Activated CD8-positive, alpha-beta memory T cell treated with anti-CD3 and anti-CD28 coated beads, Interleukin-2, amount 10 ng/mL, durations not matched to agents 7 days and 5 days (primary cell): ENCODE data around the gene FGFBP1. TPM values are rescaled to one million over a fixed set of nuclear protein-coding genes. Genes with fewer than 3 reads are reported as not detected.

ENCODE experiments used
- ATAC-seq: fragments of 150-1000 bp; cut with Tn5 transposase; one replicate; pipeline ENCODE4 v1.10.0; 2021; ENCODE audit warnings: moderate library complexity
- CTCF ChIA-PET: fragments of 350-600 bp; sonication (Branson Sonifier 250); formaldehyde crosslinking; loops from one replicate; lab custom pipeline; 2021; ENCODE audit warnings: antibody characterized with exemption; lab: Charles Lee
- DNase-seq: peaks from one replicate; pipeline ENCODE4 v3.0.0-alpha.2; 2020
- H3K27ac Mint-ChIP-seq: one replicate; pipeline ENCODE4 v1.8.0; 2021; ENCODE audit warnings: mild to moderate bottlenecking, mixed read lengths
- H3K27me3 Mint-ChIP-seq: one replicate; pipeline ENCODE4 v1.8.0; 2021; ENCODE audit warnings: mixed read lengths
- H3K36me3 Mint-ChIP-seq: one replicate; pipeline ENCODE4 v1.8.0; 2021; ENCODE audit warnings: mild to moderate bottlenecking, mixed read lengths
- H3K4me1 Mint-ChIP-seq: one replicate; pipeline ENCODE4 v1.8.0; 2021; ENCODE audit warnings: mixed read lengths
- H3K4me3 Mint-ChIP-seq: one replicate; pipeline ENCODE4 v1.8.0; 2021; ENCODE audit warnings: mild to moderate bottlenecking, moderate library complexity, mixed read lengths
- H3K9me3 Mint-ChIP-seq: one replicate; pipeline ENCODE4 v1.8.0; 2022; ENCODE audit warnings: low read depth, mixed read lengths
- total RNA-seq, 2 experiments: library from RNA; stranded (reverse); gene quantifications; one replicate each; pipeline ENCODE4 v1.2.3, GENCODE V29; 2021

Gene FGFBP1
- total RNA-seq, 2 experiments from 2014 or later = not detected

DNA sequence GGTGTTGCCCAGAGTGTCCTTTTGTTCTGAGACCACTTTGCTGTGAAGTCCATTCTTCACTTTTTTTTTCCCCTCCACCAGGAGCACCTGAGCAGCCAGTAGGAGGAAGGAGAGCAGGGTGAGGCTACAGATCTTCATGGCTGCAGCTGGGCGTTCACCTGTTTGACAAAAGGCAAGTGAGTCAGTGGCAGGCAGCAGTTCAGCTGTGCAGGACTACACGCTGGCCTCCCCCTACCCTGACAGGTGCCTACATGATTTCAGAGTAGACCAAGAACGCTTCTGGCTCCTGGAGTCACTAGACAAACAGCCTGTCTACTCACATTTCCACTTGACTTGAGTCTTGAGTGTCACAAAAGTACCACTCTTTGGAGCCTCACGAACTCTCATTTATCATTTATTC lies 2.0 kb downstream of the FGFBP1 start:
- H3K27me3 Mint-ChIP-seq = peaks cover 32% of the 10 kb centered on the region
- H3K9me3 Mint-ChIP-seq = no peaks in the 10 kb centered on the region
- no peak for ATAC-seq
- no peak for DNase-seq
- no peaks in the 10 kb centered on the region for H3K36me3 Mint-ChIP-seq
- no peaks in the 10 kb centered on the region for H3K4me1 Mint-ChIP-seq
- H3K4me3 Mint-ChIP-seq = no peak overlapping the region
- H3K27ac Mint-ChIP-seq = no peak overlapping the region
- CTCF ChIA-PET = interaction anchor here (0.7 to 1.7 kb wide), 3 partner anchors 14 to 131 kb away, joined by 3 to 5 read pairs (median 3); no protein-coding TSS in a partner anchor

DNA sequence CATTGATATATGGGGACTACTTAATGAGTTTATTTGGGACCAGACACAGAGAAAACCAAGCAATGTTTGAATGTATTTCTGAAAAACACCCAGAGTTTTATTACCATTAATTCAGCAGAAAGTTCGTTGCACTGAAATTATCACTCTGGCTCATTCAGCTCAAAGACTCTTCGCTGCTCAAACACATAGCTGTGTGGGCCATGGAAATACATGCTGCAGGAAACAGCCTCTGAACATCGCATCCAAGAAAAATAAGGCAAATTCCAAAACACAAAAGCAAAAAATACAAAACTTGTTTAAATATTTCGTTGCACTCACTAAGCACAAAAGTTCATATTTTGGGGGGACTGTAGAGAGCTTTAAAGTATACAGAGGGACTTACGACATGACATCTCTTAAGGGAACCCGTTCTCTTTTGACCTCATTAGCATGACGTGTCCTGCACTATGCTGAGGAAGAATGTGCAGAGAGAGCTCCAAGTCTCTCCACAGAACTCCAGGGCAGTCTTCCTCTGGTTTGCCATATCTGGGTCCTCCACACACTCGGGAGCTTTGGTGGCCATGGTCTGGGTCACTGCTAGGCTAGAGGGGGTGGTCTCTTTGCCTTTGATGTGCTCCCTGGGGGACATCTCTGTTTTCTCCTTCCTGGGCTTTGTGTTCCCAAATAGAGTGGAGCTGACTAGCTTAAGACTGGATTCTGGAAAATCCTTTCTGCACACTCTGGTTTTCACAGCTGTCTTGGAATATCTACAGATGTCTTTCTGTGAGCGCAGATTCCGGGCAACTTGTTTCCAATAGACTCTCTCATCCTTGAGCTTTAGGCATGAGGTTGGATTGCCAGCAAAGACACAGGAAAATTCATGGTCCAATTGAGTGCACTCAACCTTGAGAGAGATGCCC lies 2.8 kb downstream of the FGFBP1 start:
- no peak overlapping the region for H3K27ac Mint-ChIP-seq
- CTCF ChIA-PET = interaction anchor here (0.7 to 1.7 kb wide), 2 partner anchors 20 to 53 kb away, joined by 3 to 5 read pairs; no protein-coding TSS in a partner anchor
- no peak overlapping the region for H3K4me3 Mint-ChIP-seq

DNA sequence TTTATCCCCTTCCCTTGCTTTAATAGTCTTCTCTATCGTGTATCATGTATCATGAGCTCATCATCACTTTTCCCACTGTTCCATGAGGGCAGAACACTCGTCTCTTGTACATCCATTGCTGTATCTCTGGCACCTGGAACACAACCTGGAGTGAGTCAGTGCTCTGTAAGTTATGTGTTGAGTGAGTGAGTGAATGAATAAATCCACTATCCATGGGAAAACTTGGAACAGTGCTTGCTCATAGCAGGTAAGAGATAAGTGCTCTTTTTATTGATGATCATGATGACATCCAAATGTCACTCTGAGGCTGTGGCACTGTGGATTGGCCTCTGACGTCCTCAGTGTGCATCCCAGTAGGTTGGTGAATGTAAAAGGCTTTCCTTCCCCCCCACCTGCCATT lies 4.3 kb downstream of the FGFBP1 start:
- CTCF ChIA-PET = no interaction called here

More for the DNA sequence above, 2.8 kb downstream of the FGFBP1 start:
- ATAC-seq (no peak), DNase-seq (no peak)
- Mint-ChIP-seq H3K27me3 (peaks cover 38% of the 10 kb centered on the region), H3K4me1 (no peaks in the 10 kb centered on the region), H3K9me3 (no peaks in the 10 kb centered on the region), H3K36me3 (no peaks in the 10 kb centered on the region)

DNA sequence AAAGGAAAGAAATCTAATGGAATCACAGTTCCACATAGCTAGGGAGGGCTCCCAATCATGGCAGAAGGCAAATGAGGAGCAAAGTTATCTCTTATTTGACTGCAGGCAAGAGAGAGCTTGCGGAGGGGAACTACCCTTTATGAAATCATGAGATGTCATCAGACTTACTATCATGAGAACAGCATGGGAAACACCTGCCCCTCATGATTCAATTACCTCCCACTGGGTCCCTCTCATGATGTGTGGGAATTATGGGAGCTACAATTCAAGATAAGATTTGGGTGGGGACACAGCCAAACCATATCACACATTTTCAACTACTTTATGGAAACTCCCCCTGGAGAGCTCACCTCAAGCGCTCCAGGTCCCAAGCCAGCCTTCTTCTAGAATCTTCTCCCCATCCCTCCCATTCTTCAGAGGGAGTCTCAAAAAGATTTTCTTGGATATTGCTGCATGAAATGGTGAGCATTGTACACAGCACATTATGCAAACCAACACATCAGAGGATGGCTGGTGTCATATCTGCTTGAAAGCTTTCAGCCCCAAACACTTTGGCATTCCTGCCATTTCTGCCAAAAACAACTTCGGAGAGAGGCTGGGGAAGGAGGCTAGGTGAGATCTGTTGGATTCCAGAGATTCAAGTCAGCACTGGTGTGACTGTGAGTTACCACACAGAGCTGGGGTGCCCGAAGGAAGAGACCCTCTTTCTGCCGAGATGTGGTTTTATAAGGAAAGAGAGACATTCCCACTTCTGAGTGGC lies 6.9 kb downstream of the FGFBP1 start:
- DNase-seq (no peak), ATAC-seq (no peak)
- Mint-ChIP-seq H3K36me3 (no peaks in the 10 kb centered on the region), H3K4me3 (no peak overlapping the region), H3K27me3 (peaks cover 26% of the 10 kb centered on the region), H3K27ac (no peak overlapping the region), H3K9me3 (no peaks in the 10 kb centered on the region), H3K4me1 (no peaks in the 10 kb centered on the region)
- CTCF ChIA-PET = no interaction called here

More for the DNA sequence above, 4.3 kb downstream of the FGFBP1 start:
- Mint-ChIP-seq H3K4me3 (no peak overlapping the region), H3K4me1 (no peaks in the 10 kb centered on the region), H3K27ac (no peak overlapping the region), H3K36me3 (no peaks in the 10 kb centered on the region), H3K9me3 (no peaks in the 10 kb centered on the region), H3K27me3 (peaks cover 40% of the 10 kb centered on the region)
- no peak for DNase-seq
- no peak for ATAC-seq

DNA sequence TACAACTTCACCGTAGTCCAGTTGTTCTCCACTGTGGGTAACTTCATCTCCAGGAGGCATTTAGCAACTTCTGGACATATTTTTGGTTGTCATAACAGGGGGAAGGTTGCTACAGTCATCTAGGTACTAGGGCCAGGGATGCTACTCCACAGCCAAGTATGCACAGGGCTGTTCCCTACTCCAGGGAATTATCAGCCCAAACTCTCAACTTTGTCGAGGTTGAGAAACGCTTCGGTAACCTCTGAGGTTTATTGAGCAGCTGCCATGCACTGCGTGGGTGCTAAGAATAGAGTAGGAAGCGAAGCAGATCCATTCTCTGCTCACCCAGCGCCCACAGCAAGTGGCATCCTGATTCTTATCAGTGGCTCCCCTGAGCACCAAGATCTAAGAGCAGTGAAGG lies 8.2 kb downstream of the FGFBP1 start:
- Mint-ChIP-seq H3K27me3 (peaks cover 31% of the 10 kb centered on the region), H3K9me3 (no peaks in the 10 kb centered on the region), H3K4me1 (no peaks in the 10 kb centered on the region), H3K27ac (no peak overlapping the region), H3K36me3 (no peaks in the 10 kb centered on the region), H3K4me3 (no peak overlapping the region)
- DNase-seq (no peak), ATAC-seq (no peak)
- CTCF ChIA-PET = interaction anchor here (0.8 kb wide), 1 partner anchor 48 kb away, joined by 3 read pairs; no protein-coding TSS in a partner anchor

DNA sequence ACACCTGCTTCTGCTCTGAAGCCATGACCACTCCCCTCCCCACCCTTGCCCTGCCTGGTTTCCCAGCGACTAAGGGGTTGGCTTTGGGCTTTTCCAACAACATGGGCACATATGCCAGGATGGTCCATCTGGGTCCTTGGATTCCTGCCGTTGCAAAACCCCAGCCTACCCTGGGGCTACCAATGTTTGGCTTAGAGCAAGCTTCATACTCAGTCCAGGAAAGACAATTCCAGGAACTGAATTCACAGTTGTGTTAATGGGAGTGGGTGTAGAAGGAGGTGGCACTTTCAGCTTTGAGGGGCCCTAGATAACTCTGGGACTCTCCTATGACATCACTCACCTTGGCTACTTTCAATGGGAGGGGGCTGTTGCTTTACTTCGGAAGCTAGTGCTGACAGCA lies 9.0 kb downstream of the FGFBP1 start:
- Mint-ChIP-seq H3K4me3 (no peak overlapping the region), H3K4me1 (no peaks in the 10 kb centered on the region), H3K27me3 (peaks cover 28% of the 10 kb centered on the region), H3K9me3 (no peaks in the 10 kb centered on the region), H3K36me3 (no peaks in the 10 kb centered on the region), H3K27ac (no peak overlapping the region)
- no peak for DNase-seq
- no peak for ATAC-seq
- CTCF ChIA-PET = no interaction called here

DNA sequence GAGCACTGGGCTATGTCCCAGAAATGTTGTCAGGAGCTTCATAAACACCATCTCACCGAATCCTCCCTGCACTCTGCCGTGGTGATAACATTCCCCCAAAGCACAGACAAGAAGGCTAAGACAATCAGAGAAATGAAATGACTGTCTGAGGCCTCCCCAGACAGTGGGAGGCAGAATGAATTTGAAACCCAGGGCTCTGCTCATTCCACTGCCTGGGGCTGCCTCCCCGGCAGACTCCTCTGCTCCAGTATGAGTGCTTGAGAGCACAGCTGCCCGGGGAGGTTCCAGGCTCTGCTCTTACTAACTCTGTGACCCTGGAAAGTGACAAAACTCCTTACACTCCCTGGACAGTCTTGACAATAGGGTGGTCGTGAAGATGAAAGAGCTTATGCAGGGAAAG lies 9.7 kb downstream of the FGFBP1 start:
- Mint-ChIP-seq H3K4me3 (no peak overlapping the region), H3K36me3 (no peaks in the 10 kb centered on the region), H3K27me3 (peaks cover 34% of the 10 kb centered on the region), H3K4me1 (no peaks in the 10 kb centered on the region), H3K9me3 (no peaks in the 10 kb centered on the region), H3K27ac (no peak overlapping the region)
- CTCF ChIA-PET = no interaction called here
- no peak for ATAC-seq
- DNase-seq = no peak

DNA sequence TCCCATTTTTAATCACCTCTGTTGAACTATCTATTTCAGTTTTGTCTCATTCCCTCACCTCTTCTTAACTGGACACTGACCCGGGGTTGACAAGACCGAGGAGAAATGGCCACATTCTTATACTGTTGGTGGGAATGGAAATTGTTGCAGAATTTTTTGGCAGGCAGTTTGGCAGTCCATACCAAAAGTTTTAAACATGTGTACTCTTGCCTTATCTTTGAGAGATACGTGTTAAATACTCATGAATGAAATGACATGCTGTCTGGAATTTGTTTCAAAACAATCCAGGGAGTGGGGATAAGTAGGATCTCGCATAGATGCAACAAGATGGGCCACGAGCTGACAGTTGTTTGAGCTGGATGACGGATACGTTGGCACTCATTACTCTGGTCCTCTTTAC lies 12.1 kb downstream of the FGFBP1 start:
- Mint-ChIP-seq H3K36me3 (no peaks in the 10 kb centered on the region), H3K9me3 (no peaks in the 10 kb centered on the region), H3K27me3 (peaks cover 41% of the 10 kb centered on the region), H3K27ac (no peak overlapping the region), H3K4me1 (no peaks in the 10 kb centered on the region), H3K4me3 (no peak overlapping the region)
- CTCF ChIA-PET = no interaction called here
- DNase-seq (no peak), ATAC-seq (no peak)

DNA sequence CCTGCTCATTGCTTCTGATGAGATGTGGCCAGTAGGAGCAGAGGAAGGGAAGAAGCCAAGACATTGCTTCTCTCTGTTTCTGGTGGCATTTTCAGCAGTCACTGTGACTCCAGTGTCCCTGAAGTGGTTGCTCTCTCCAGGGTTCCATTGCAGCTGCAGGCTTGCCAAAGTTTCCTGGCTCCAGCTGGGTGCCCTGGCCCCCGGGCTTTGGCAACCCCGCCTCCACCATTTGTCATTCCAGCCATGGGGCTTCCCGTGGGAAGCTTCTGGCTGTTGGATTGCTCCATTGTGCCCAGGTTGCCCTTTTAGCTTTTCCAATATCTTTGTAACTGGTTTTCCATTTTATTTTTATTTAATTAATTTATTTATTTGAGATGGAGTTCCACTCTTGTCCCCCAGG lies 12.7 kb downstream of the FGFBP1 start:
- Mint-ChIP-seq H3K36me3 (no peaks in the 10 kb centered on the region), H3K27me3 (peaks cover 40% of the 10 kb centered on the region), H3K4me1 (no peaks in the 10 kb centered on the region), H3K27ac (no peak overlapping the region), H3K4me3 (no peak overlapping the region), H3K9me3 (no peaks in the 10 kb centered on the region)
- DNase-seq (no peak), ATAC-seq (no peak)
- CTCF ChIA-PET = interaction anchor here (0.9 kb wide), 1 partner anchor 10 kb away, joined by 3 read pairs; no protein-coding TSS in a partner anchor

DNA sequence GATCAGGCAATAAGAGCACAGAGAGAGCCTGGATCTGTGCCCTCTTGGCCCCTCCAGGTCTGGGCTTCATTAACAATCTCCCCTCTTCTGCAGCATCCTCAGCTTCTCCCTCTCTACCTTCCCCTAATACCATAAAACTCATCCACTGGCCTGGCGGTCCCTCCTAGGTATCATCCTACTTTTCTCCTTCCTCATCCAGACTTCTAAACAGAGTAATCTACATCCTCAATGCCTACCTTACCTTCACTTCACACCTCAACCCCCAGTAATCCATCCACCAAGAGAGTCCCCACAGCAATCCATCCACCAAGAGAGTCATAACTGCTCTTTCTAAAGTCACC lies 17.0 kb downstream of the FGFBP1 start:
- no peaks in the 10 kb centered on the region for H3K9me3 Mint-ChIP-seq
- no peaks in the 10 kb centered on the region for H3K36me3 Mint-ChIP-seq
- CTCF ChIA-PET = interaction anchor here (1.4 kb wide), 1 partner anchor 39 kb away, joined by 3 read pairs; no protein-coding TSS in a partner anchor
- no peak for ATAC-seq
- H3K27me3 Mint-ChIP-seq = peaks cover 44% of the 10 kb centered on the region
- H3K27ac Mint-ChIP-seq = no peak overlapping the region
- H3K4me1 Mint-ChIP-seq = no peaks in the 10 kb centered on the region
- DNase-seq = no peak
- no peak overlapping the region for H3K4me3 Mint-ChIP-seq

DNA sequence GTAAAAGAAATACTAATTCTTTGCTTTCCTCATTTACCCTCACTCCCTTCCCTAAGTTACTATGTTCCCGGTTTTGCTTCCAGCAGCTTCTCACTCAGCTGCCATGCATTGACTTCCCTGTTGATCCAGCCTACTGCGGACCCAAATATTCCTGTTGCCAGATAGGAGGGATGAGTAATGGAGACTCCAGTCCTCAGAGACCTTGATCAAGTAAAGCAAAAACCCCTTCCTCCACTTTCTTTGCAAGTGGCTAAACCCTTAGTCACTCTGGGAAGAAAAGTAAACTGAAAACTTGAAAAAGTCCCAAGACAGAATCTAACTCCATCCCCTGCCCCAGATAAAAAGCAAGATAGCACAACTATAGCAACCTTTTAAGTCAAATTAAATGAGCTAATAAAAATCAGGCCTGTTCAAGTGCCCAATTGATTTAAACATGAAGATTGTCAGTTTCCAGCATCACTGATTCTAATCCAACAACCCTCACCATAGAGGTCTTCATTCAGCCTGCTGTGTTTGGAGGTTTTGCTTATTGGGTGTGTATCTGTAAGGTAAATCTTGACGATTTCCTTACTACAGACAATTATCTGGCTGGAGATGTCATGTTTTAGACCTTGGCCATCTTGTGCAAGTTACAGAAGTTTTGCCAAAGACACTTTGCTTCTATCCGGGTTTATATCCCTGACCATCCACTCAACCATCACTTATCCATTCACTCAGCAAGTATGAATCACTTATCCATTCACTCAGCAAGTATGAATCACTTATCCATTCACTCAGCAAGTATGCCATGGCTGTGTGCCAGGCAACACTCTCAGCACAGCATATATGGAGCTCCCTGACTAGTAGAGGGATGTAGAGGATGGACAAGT lies 17.6 kb downstream of the FGFBP1 start:
- CTCF ChIA-PET = interaction anchor here (1.4 kb wide), 1 partner anchor 39 kb away, joined by 3 read pairs; no protein-coding TSS in a partner anchor
- peaks cover 44% of the 10 kb centered on the region for H3K27me3 Mint-ChIP-seq
- H3K9me3 Mint-ChIP-seq = no peaks in the 10 kb centered on the region
- no peak for DNase-seq
- no peak for ATAC-seq
- no peak overlapping the region for H3K27ac Mint-ChIP-seq
- H3K4me3 Mint-ChIP-seq = no peak overlapping the region
- no peaks in the 10 kb centered on the region for H3K4me1 Mint-ChIP-seq
- H3K36me3 Mint-ChIP-seq = no peaks in the 10 kb centered on the region

DNA sequence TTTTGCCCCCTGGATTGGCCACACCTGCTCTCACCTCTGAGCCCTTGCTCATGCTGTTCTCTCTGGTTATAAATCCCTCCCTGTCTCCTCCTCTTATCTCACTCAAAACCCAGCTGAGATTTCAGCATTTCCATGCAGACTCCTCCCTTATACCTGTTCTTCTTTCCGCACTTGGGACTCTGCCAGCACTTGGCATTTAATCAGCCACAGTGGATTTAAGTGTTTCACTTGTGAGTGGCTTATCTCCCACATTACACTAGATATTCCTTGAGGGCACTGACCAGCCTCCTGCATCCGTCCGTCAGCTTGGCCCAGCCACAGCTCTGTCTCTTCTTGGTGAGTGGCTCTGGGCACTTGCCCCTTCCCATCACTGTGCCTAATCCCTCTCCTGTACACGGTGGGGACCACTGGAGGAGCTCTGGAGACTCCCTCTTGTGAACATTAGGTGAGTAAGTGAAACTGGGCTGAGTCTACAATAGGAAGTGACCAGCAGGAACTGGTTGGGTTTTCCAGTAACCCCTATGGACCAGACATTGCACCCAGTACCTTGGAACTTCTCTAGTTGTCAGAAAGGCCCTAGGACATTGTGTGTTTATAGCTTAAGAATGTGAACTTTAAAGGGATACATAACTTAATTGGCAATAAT lies 19.9 kb downstream of the FGFBP1 start:
- CTCF ChIA-PET = interaction anchor here (1.4 kb wide), 1 partner anchor 36 kb away, joined by 5 read pairs; no protein-coding TSS in a partner anchor
- H3K4me1 Mint-ChIP-seq = peaks cover 12% of the 10 kb centered on the region
- ATAC-seq (no peak), DNase-seq (no peak)
- peaks cover 48% of the 10 kb centered on the region for H3K27me3 Mint-ChIP-seq
- H3K9me3 Mint-ChIP-seq = no peaks in the 10 kb centered on the region
- H3K36me3 Mint-ChIP-seq = no peaks in the 10 kb centered on the region
- no peak overlapping the region for H3K4me3 Mint-ChIP-seq
- no peak overlapping the region for H3K27ac Mint-ChIP-seq
